Measurements from ENCODE around the gene CSRNP3. TPM values are rescaled to one million over a fixed set of nuclear protein-coding genes. Genes with fewer than 3 reads are reported as not detected.

CSRNP3 gene
- total and polyA plus RNA-seq, 10 of the 15 experiments (the other 5 are each of a cell fraction or from before 2014, with no cell fraction given) = 0.03 to 5.2 (median 0.11) TPM; not detected in 1

GRCh38 chr2:165633431-165633830 lies 163.9 kb downstream of the CSRNP3 start:
- Histone ChIP-seq H3K27ac (ENCODE audit: control insufficient read depth, insufficient read depth) (no peak overlapping the region), H3K79me2 (ENCODE audit: control insufficient read depth, insufficient read depth, low read length) (no peaks in the 10 kb centered on the region), H2AFZ (ENCODE audit: control insufficient read depth, low read depth, low read length) (no peak overlapping the region), H3K4me1 (ENCODE audit: control insufficient read depth, insufficient read depth, low read length) (no peaks in the 10 kb centered on the region), H3K36me3 (ENCODE audit: control insufficient read depth in 2 of 2, insufficient read depth in 2 of 2, low read length in 1 of 2) (no peaks in the 10 kb centered on the region), H3K9ac (ENCODE audit: control insufficient read depth, insufficient read depth, low read length) (no peak overlapping the region), H3K4me2 (ENCODE audit: control insufficient read depth, insufficient read depth) (no peak overlapping the region), H4K20me1 (ENCODE audit: control insufficient read depth, insufficient read depth) (no peaks in the 10 kb centered on the region), H3K4me3 (no peak overlapping the region), H3K27me3 (replicated peaks in 1 of 2; ENCODE audit: control insufficient read depth in 2 of 2, insufficient read depth in 2 of 2, low read length in 1 of 2) (no peaks in the 10 kb centered on the region), H3K9me3 (replicated peaks; ENCODE audit: control insufficient read depth, insufficient read depth, low read length) (no peaks in the 10 kb centered on the region)
- FAIRE-seq = no peak
- RAD21 ChIA-PET (ENCODE audit: unreplicated experiment) = interaction anchor here (0.7 to 1.2 kb wide), 4 partner anchors 14 to 183 kb away, joined by 3 to 4 read pairs (median 3); no protein-coding TSS in a partner anchor
- intact Hi-C loops (cut with micrococcal nuclease; ENCODE audit: unreplicated experiment) (no loop called here), in situ Hi-C loops (cut with MboI) (no loop called here)
- 55% methylated on average over 3 of the region's 3 CpGs for WGBS (ENCODE audit: insufficient coverage, insufficient replicate concordance, low lambda C conversion rate, missing lambda C conversion rate)
- ATAC-seq = no peak
- no peak for DNase-seq (ENCODE audit: low read depth, low spot score)
- CTCF ChIA-PET = interaction anchor here (0.9 to 1.7 kb wide), 6 partner anchors 9 to 66 kb away, joined by 3 to 8 read pairs (median 3); no protein-coding TSS in a partner anchor
- TF ChIP-seq ZNF384 (IDR thresholded peaks at IDR 0.05; ENCODE audit: borderline replicate concordance, low read depth, low read length) = no peak
- no peak for TF ChIP-seq SKIL (IDR thresholded peaks at IDR 0.05; ENCODE audit: low read depth, poor library complexity, severe bottlenecking)
- POLR2A ChIA-PET = interaction anchor here (0.9 to 1.1 kb wide), 3 partner anchors 9 to 56 kb away, joined by 3 read pairs; no protein-coding TSS in a partner anchor
- BruUV-seq (replicated peaks) = no TSS peak
- SMC1A ChIA-PET (ENCODE audit: uncharacterized antibody, unreplicated experiment) = interaction anchor here (0.8 to 6.0 kb wide), 10 partner anchors 9 to 65 kb away, joined by 3 to 61 read pairs (median 4); no protein-coding TSS in a partner anchor

GRCh38 chr2:165634282-165634681 lies 164.8 kb downstream of the CSRNP3 start:
- H4K20me1 ChIP-seq (ENCODE audit: control insufficient read depth, insufficient read depth) = no peaks in the 10 kb centered on the region
- WGBS (ENCODE audit: insufficient coverage, insufficient replicate concordance, low lambda C conversion rate, missing lambda C conversion rate) = 73% methylated on average over 4 of the region's 4 CpGs
- TF ChIP-seq SREBF2 (IDR thresholded peaks at IDR 0.05; ENCODE audit: low read length) = no peak
- TF ChIP-seq SPI1 (IDR thresholded peaks at IDR 0.05; ENCODE audit: borderline replicate concordance, insufficient read depth, low read depth, low read length) = no peak
- TF ChIP-seq FOXM1 (IDR thresholded peaks at IDR 0.05; ENCODE audit: low read depth, low read length) = no peak
- no peak for TF ChIP-seq ZNF384 (IDR thresholded peaks at IDR 0.05; ENCODE audit: borderline replicate concordance, low read depth, low read length)
- TF ChIP-seq HDGF (IDR thresholded peaks at IDR 0.05) = no peak
- TF ChIP-seq POLR2A (IDR thresholded peaks at IDR 0.05; ENCODE audit: low read depth, low read length) = no peak
- no peak for TF ChIP-seq BCL11A (IDR thresholded peaks at IDR 0.05; ENCODE audit: low read depth, low read length)
- no peak for TF ChIP-seq PML (IDR thresholded peaks at IDR 0.05; ENCODE audit: low read length)
- TF ChIP-seq PKNOX1 (IDR thresholded peaks at IDR 0.05) = no peak
- no peak for TF ChIP-seq CTCF (IDR thresholded peaks at IDR 0.05 in 2 of 3, conservative IDR thresholded peaks at IDR 0.05 in 1 of 3; ENCODE audit: control insufficient read depth in 2 of 3, extremely low read depth in 1 of 3, insufficient read depth in 1 of 3, low read depth in 3 of 3, low read length in 3 of 3)
- no peak for TF ChIP-seq ATF7 (IDR thresholded peaks at IDR 0.05; ENCODE audit: low read depth)
- ChIA-PET POLR2A (interaction anchor here (1.7 kb wide), 1 partner anchor 14 kb away, joined by 3 read pairs; no protein-coding TSS in a partner anchor), CTCF (no interaction called here), SMC1A (ENCODE audit: uncharacterized antibody, unreplicated experiment) (interaction anchor here (0.9 to 6.0 kb wide), 8 partner anchors 8 to 64 kb away, joined by 3 to 61 read pairs (median 4); no protein-coding TSS in a partner anchor), RAD21 (ENCODE audit: unreplicated experiment) (interaction anchor here (1.0 to 1.2 kb wide), 2 partner anchors 64 to 184 kb away, joined by 3 read pairs; no protein-coding TSS in a partner anchor)
- no peaks in the 10 kb centered on the region for H3K36me3 ChIP-seq (ENCODE audit: control insufficient read depth in 2 of 2, insufficient read depth in 2 of 2, low read length in 1 of 2)
- DNase-seq (ENCODE audit: low read depth, low spot score) (no peak), ATAC-seq (no peak), FAIRE-seq (no peak)
- no peak overlapping the region for H3K9ac ChIP-seq (ENCODE audit: control insufficient read depth, insufficient read depth, low read length)
- no peak overlapping the region for H3K4me3 ChIP-seq
- BruUV-seq (replicated peaks) = no TSS peak
- H3K4me1 ChIP-seq (ENCODE audit: control insufficient read depth, insufficient read depth, low read length) = no peaks in the 10 kb centered on the region
- intact Hi-C loops (cut with micrococcal nuclease; ENCODE audit: unreplicated experiment) = no loop called here
- no peak overlapping the region for H3K27ac ChIP-seq (ENCODE audit: control insufficient read depth, insufficient read depth)
- H3K79me2 ChIP-seq (ENCODE audit: control insufficient read depth, insufficient read depth, low read length) = no peaks in the 10 kb centered on the region
- in situ Hi-C loops (cut with MboI) = no loop called here
- H3K9me3 ChIP-seq (replicated peaks; ENCODE audit: control insufficient read depth, insufficient read depth, low read length) = no peaks in the 10 kb centered on the region
- no peak overlapping the region for H3K4me2 ChIP-seq (ENCODE audit: control insufficient read depth, insufficient read depth)
- no peaks in the 10 kb centered on the region for H3K27me3 ChIP-seq (replicated peaks in 1 of 2; ENCODE audit: control insufficient read depth in 2 of 2, insufficient read depth in 2 of 2, low read length in 1 of 2)
- H2AFZ ChIP-seq (ENCODE audit: control insufficient read depth, low read depth, low read length) = no peak overlapping the region

Measured in GM12878 (cell line).